Keratinocyte (primary cell): ENCODE measurements around the gene EDC3. TPM values are rescaled to one million over a fixed set of nuclear protein-coding genes. Genes with fewer than 3 reads are reported as not detected.

ENCODE experiments used
- DNase-seq: peaks from one replicate; pipeline ENCODE4 v3.0.0-alpha.2; 2011; ENCODE audit warnings: low read depth, missing footprints, low spot score
- FAIRE-seq: peaks from 2 replicates; lab custom pipeline; 2011; peaks lifted over from hg19 to GRCh38; lab: Jason Lieb, UNC
- H2AFZ ChIP-seq: 2 replicates; pipeline ENCODE4 v1.6.0; 2012; ENCODE audit warnings: low read length, control low read depth, inconsistent platforms; ENCODE audit not compliant: control insufficient read depth
- H3K27ac ChIP-seq: 2 replicates; pipeline ENCODE4 v1.5.1; 2011; ENCODE audit warnings: low read length; ENCODE audit not compliant: control insufficient read depth, insufficient read depth
- H3K27me3 ChIP-seq: 3 replicates; pipeline ENCODE4 v1.6.0; 2011; ENCODE audit warnings: low read length; ENCODE audit not compliant: control insufficient read depth, insufficient read depth; ENCODE audit errors: extremely low read depth
- H3K36me3 ChIP-seq, 2 experiments: 2 replicates in 1 of 2; 3 replicates in 1 of 2; pipeline ENCODE4 v1.5.1; 2011; ENCODE audit warnings: low read length in 2 of 2, mild to moderate bottlenecking in 1 of 2; ENCODE audit not compliant: control insufficient read depth in 2 of 2, insufficient read depth in 2 of 2; ENCODE audit errors: extremely low read depth in 1 of 2
- H3K4me1 ChIP-seq: 3 replicates; pipeline ENCODE4 v1.5.1; 2011; ENCODE audit warnings: low read length; ENCODE audit not compliant: control insufficient read depth, insufficient read depth; ENCODE audit errors: extremely low read depth
- H3K4me2 ChIP-seq: 3 replicates; pipeline ENCODE4 v1.6.0; 2011; ENCODE audit warnings: low read depth, low read length; ENCODE audit not compliant: control insufficient read depth, insufficient read depth; ENCODE audit errors: extremely low read depth
- H3K4me3 ChIP-seq, 3 experiments: fragments of 200-600 bp in 1 of 3; sonication (generic) in 1 of 3; 2 replicates in 2 of 3; 3 replicates in 1 of 3; pipeline ENCODE4 v1.5.1; 2011 to 2016; ENCODE audit warnings: low read length in 3 of 3, mild to moderate bottlenecking in 3 of 3, control low read depth in 2 of 3, inconsistent platforms in 1 of 3, low read depth in 1 of 3, mixed read lengths in 1 of 3, mixed run types in 1 of 3, moderate library complexity in 1 of 3; ENCODE audit not compliant: control insufficient read depth in 2 of 3, insufficient read depth in 2 of 3; ENCODE audit errors: extremely low read depth in 1 of 3
- H3K79me2 ChIP-seq: 2 replicates; pipeline ENCODE4 v1.6.0; 2012; ENCODE audit warnings: low read length; ENCODE audit not compliant: control insufficient read depth, insufficient read depth
- H3K9ac ChIP-seq: 3 replicates; pipeline ENCODE4 v1.6.0; 2011; ENCODE audit warnings: low read length; ENCODE audit not compliant: control insufficient read depth, insufficient read depth; ENCODE audit errors: extremely low read depth
- H3K9me1 ChIP-seq: 3 replicates; pipeline ENCODE4 v1.6.0; 2011; ENCODE audit warnings: low read length; ENCODE audit not compliant: control insufficient read depth, insufficient read depth; ENCODE audit errors: extremely low read depth
- H3K9me3 ChIP-seq: 2 replicates; pipeline ENCODE4 v1.5.1; 2012; ENCODE audit warnings: low read depth, low read length; ENCODE audit not compliant: control insufficient read depth
- H4K20me1 ChIP-seq: 3 replicates; pipeline ENCODE4 v1.6.0; 2011; ENCODE audit warnings: low read length; ENCODE audit not compliant: control insufficient read depth, insufficient read depth; ENCODE audit errors: extremely low read depth
- EZH2 ChIP-seq: IDR thresholded peaks from one replicate; pipeline ENCODE4 v1.6.1; 2012; ENCODE audit warnings: inconsistent platforms, mild to moderate bottlenecking, low read length, moderate library complexity
- dilution Hi-C: fragments of 300-500 bp; cut with MboI; formaldehyde crosslinking; loops from one replicate; pipeline ENCODE4 v1.7.0; 2020; ENCODE audit warnings: low sequenced_read_pairs; ENCODE audit not compliant: extremely low pct_ligation_motif_present
- polyA plus RNA-seq, 5 experiments: library from polyadenylated mRNA; depleted of rRNA in 3 of 5; stranded (reverse) in 3 of 5; stranded (forward) in 1 of 5; unstranded in 1 of 5; fragments of >200 nt; gene quantifications; 1 replicate in 1 of 5; 2 replicates in 3 of 5; 3 replicates in 1 of 5; pipeline versions ENCODE4 v1.2.1 to v1.2.3, GENCODE V29; 2011 to 2012; ENCODE audit warnings: missing spikeins in 2 of 5, low read depth in 1 of 5, low replicate concordance in 1 of 5
- TF ChIP-seq, protein P1 (sequence below), 3 experiments: IDR thresholded peaks in 1 of 3; conservative IDR thresholded peaks in 1 of 3; optimal IDR thresholded peaks in 1 of 3; 2 replicates in 2 of 3; 3 replicates in 1 of 3; pipeline versions ENCODE3 to v1.5.1; 2011; ENCODE audit warnings: low read length in 3 of 3, mild to moderate bottlenecking in 3 of 3, moderate library complexity in 2 of 3, control low read depth in 1 of 3, inconsistent platforms in 1 of 3; ENCODE audit not compliant: insufficient read depth in 2 of 3; ENCODE audit errors: extremely low read depth in 1 of 3

The EDC3 gene
- polyA plus RNA-seq, 1 donor (not counting 4 experiments of a cell fraction or from before 2014, with no cell fraction given), result 33.6 TPM

DNA sequence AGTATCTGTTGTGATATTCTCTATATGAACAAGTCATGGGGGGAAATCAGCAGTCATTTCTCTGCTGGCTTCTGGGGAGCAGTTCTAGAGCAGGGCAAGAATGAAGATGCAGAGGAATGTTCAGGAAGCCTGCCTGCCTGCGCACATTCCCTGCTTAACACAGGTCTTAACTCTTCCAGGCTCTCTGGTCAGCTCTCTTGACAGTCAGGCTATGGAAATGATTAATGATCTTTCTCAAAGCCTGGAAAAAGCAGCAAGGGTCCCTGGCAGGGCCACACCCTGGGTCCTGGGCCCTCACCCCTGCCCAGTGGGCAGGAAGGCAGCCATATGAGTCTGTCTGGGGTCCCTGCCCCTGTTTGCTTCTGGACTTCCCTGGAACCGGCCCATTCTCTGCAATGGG lies 111.6 kb downstream of the EDC3 start:
- Histone ChIP-seq H2AFZ (no peak overlapping the region), H3K36me3 (peaks cover 0 to 8% of the 10 kb centered on the region in 2 experiments), H3K9me1 (no peaks in the 10 kb centered on the region), H3K27ac (no peak overlapping the region), H3K4me1 (peaks cover 20% of the 10 kb centered on the region), H3K9ac (no peak overlapping the region), H3K79me2 (no peaks in the 10 kb centered on the region), H3K27me3 (no peaks in the 10 kb centered on the region), H3K4me3 (no peak overlapping the region), H3K9me3 (no peaks in the 10 kb centered on the region), H4K20me1 (peaks cover 4% of the 10 kb centered on the region), H3K4me2 (no peak overlapping the region)
- FAIRE-seq, result no peak
- DNase-seq, result no peak
- no peak for TF ChIP-seq EZH2
- TF ChIP-seq, protein P1, sequence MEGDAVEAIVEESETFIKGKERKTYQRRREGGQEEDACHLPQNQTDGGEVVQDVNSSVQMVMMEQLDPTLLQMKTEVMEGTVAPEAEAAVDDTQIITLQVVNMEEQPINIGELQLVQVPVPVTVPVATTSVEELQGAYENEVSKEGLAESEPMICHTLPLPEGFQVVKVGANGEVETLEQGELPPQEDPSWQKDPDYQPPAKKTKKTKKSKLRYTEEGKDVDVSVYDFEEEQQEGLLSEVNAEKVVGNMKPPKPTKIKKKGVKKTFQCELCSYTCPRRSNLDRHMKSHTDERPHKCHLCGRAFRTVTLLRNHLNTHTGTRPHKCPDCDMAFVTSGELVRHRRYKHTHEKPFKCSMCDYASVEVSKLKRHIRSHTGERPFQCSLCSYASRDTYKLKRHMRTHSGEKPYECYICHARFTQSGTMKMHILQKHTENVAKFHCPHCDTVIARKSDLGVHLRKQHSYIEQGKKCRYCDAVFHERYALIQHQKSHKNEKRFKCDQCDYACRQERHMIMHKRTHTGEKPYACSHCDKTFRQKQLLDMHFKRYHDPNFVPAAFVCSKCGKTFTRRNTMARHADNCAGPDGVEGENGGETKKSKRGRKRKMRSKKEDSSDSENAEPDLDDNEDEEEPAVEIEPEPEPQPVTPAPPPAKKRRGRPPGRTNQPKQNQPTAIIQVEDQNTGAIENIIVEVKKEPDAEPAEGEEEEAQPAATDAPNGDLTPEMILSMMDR (optimal IDR thresholded peaks at IDR 0.05 in 1 of 3, IDR thresholded peaks at IDR 0.05 in 1 of 3, conservative IDR thresholded peaks at IDR 0.05 in 1 of 3; ENCODE audit: extremely low read depth in 1 of 3, insufficient read depth in 2 of 3, low read length in 3 of 3), result no peak
- dilution Hi-C loops, result no loop called here

Other genes with a start within 250 kb of the EDC3 start
- gene UBL7, start 234.9 kb downstream of the EDC3 start, polyA plus RNA-seq, result 43.4 to 48.9 TPM (median 45.8 TPM) in 3 replicates
- 3.6 to 3.7 TPM (median 3.6 TPM) in 3 replicates for gene ARID3B, start 154.8 kb downstream of the EDC3 start, polyA plus RNA-seq
- 54.8 to 72.6 TPM (median 61.2 TPM) in 3 replicates for gene CLK3, start 80.2 kb downstream of the EDC3 start, polyA plus RNA-seq
- 3.1 to 23.4 TPM (median 4.8 TPM) in 3 replicates for gene CYP1A1, start 29.5 kb upstream of the EDC3 start, polyA plus RNA-seq
- gene CYP1A2, start 52.8 kb upstream of the EDC3 start, polyA plus RNA-seq, result 0.04 to 0.09 TPM in 2 of 3 replicates, not detected in the other
- gene CSK, start 86.1 kb upstream of the EDC3 start, polyA plus RNA-seq, result 14.9 to 41.5 TPM (median 17.2 TPM) in 3 replicates
- not detected in 3 replicates for gene LMAN1L, start 116.8 kb upstream of the EDC3 start, polyA plus RNA-seq
- gene CPLX3, start 130.6 kb upstream of the EDC3 start, polyA plus RNA-seq, result 0.03 TPM in 1 of 3 replicates, not detected in the others
- gene ULK3, start 147.1 kb upstream of the EDC3 start, polyA plus RNA-seq, result 12.0 to 26.4 TPM (median 16.5 TPM) in 3 replicates
- 72.8 to 114 TPM (median 83.5 TPM) in 3 replicates for gene SCAMP2, start 177.3 kb upstream of the EDC3 start, polyA plus RNA-seq
- gene MPI, start 194.0 kb upstream of the EDC3 start, polyA plus RNA-seq, result 35.5 to 58.6 TPM (median 39.2 TPM) in 3 replicates
- 32.1 to 73.4 TPM (median 45.4 TPM) in 3 replicates for gene FAM219B, start 210.8 kb upstream of the EDC3 start, polyA plus RNA-seq
- 132 to 245 TPM (median 217 TPM) in 3 replicates for gene COX5A, start 242.0 kb upstream of the EDC3 start, polyA plus RNA-seq